ACC112 (cell line): ENCODE measurements around the gene AIFM2.
A peak's percentile ranks its signal among the peaks of the same experiment; 100 is the strongest.

ENCODE experiments used
- H2AFZ ChIP-seq: fragments of 200-600 bp; sonication (generic); one replicate; pipeline ENCODE4 v1.6.0; 2017; ENCODE audit warnings: antibody characterized with exemption, low read length; ENCODE audit not compliant: unreplicated experiment
- H3K27ac ChIP-seq: fragments of 200-600 bp; sonication (generic); 2 replicates; pipeline ENCODE4 v1.5.1; 2014; ENCODE audit warnings: low read depth, mild to moderate bottlenecking, antibody characterized with exemption, low read length, moderate library complexity
- H3K27me3 ChIP-seq: fragments of 200-600 bp; sonication (generic); 2 replicates; pipeline ENCODE4 v1.6.1; 2014; ENCODE audit warnings: mild to moderate bottlenecking, antibody characterized with exemption, low read length, moderate library complexity, mixed read lengths; ENCODE audit not compliant: insufficient read depth
- H3K36me3 ChIP-seq: fragments of 200-600 bp; sonication (generic); 2 replicates; pipeline ENCODE4 v1.6.1; 2016; ENCODE audit warnings: mild to moderate bottlenecking, antibody characterized with exemption, low read length, moderate library complexity, mixed read lengths; ENCODE audit not compliant: insufficient read depth
- H3K4me1 ChIP-seq: fragments of 200-600 bp; sonication (generic); one replicate; pipeline ENCODE4 v1.6.1; 2016; ENCODE audit warnings: low read length, mixed read lengths; ENCODE audit not compliant: insufficient read depth, unreplicated experiment, control insufficient read depth
- H3K4me3 ChIP-seq: fragments of 200-600 bp; sonication (generic); 2 replicates; pipeline ENCODE4 v1.5.1; 2014; ENCODE audit warnings: mild to moderate bottlenecking, low read depth, low read length
- H3K79me2 ChIP-seq: fragments of 200-600 bp; sonication (generic); one replicate; pipeline ENCODE4 v1.6.0; 2016; ENCODE audit warnings: low read length; ENCODE audit not compliant: control insufficient read depth, unreplicated experiment, insufficient read depth

The AIFM2 gene

GRCh38 chr10:70137135-70137534 lies 4.5 kb upstream of the AIFM2 start:
- Histone ChIP-seq H3K4me1 (peaks cover 5% of the 10 kb centered on the region), H3K36me3 (no peaks in the 10 kb centered on the region), H3K27ac (no peak overlapping the region), H3K79me2 (peaks cover 8% of the 10 kb centered on the region), H2AFZ (no peak overlapping the region), H3K4me3 (no peak overlapping the region), H3K27me3 (no peaks in the 10 kb centered on the region)

- H3K27me3 ChIP-seq: no peaks in the 10 kb centered on the region
- peaks cover 20% of the 10 kb centered on the region for H3K79me2 ChIP-seq
- no peak overlapping the region for H3K27ac ChIP-seq
- peaks cover 19% of the 10 kb centered on the region for H3K4me1 ChIP-seq
- H2AFZ ChIP-seq: no peak overlapping the region
- no peaks in the 10 kb centered on the region for H3K36me3 ChIP-seq
- H3K4me3 ChIP-seq: no peak overlapping the region
These were observed 3.1 kb upstream of the AIFM2 start for GRCh38 chr10:70135684-70136083.

- Histone ChIP-seq H3K36me3 (no peaks in the 10 kb centered on the region), H3K79me2 (peaks cover 26% of the 10 kb centered on the region), H3K27ac (no peak overlapping the region), H3K4me1 (peaks cover 24% of the 10 kb centered on the region), H2AFZ (no peak overlapping the region), H3K4me3 (no peak overlapping the region), H3K27me3 (no peaks in the 10 kb centered on the region)
These were observed 2.4 kb upstream of the AIFM2 start for GRCh38 chr10:70135046-70135445.

- peak overlapping the region; percentile 96 for H3K4me3 ChIP-seq
- peak overlapping the region; percentile 74 for H3K27ac ChIP-seq
These were observed 1.1 kb downstream of the AIFM2 start for GRCh38 chr10:70131560-70131937.

GRCh38 chr10:70130878-70131559 lies 1.6 kb downstream of the AIFM2 start:
- peak overlapping the region; percentile 74 for H3K27ac ChIP-seq
- peak overlapping the region; percentile 96 for H3K4me3 ChIP-seq
- H3K79me2 ChIP-seq: peaks cover 45% of the 10 kb centered on the region
- H3K36me3 ChIP-seq: no peaks in the 10 kb centered on the region
- no peaks in the 10 kb centered on the region for H3K27me3 ChIP-seq
- H2AFZ ChIP-seq: no peak overlapping the region
- peaks cover 24% of the 10 kb centered on the region for H3K4me1 ChIP-seq

More at GRCh38 chr10:70131560-70131937, 1.1 kb downstream of the AIFM2 start:
- H2AFZ ChIP-seq: no peak overlapping the region
- H3K4me1 ChIP-seq: peaks cover 24% of the 10 kb centered on the region
- peaks cover 41% of the 10 kb centered on the region for H3K79me2 ChIP-seq
- H3K27me3 ChIP-seq: no peaks in the 10 kb centered on the region
- H3K36me3 ChIP-seq: no peaks in the 10 kb centered on the region

GRCh38 chr10:70126700-70127395 lies 5.8 kb downstream of the AIFM2 start:
- no peak overlapping the region for H3K4me3 ChIP-seq
- H2AFZ ChIP-seq: no peak overlapping the region
- H3K36me3 ChIP-seq: peaks cover 9% of the 10 kb centered on the region
- peaks cover 25% of the 10 kb centered on the region for H3K4me1 ChIP-seq
- H3K27me3 ChIP-seq: no peaks in the 10 kb centered on the region
- H3K27ac ChIP-seq: no peak overlapping the region
- H3K79me2 ChIP-seq: peaks cover 34% of the 10 kb centered on the region

- Histone ChIP-seq H3K36me3 (peaks cover 9% of the 10 kb centered on the region), H3K79me2 (peaks cover 28% of the 10 kb centered on the region), H3K4me3 (no peak overlapping the region), H3K27me3 (no peaks in the 10 kb centered on the region), H2AFZ (no peak overlapping the region), H3K27ac (no peak overlapping the region), H3K4me1 (peaks cover 17% of the 10 kb centered on the region)
These were observed 6.6 kb downstream of the AIFM2 start for GRCh38 chr10:70125918-70126552.

GRCh38 chr10:70124918-70125317 lies 7.7 kb downstream of the AIFM2 start:
- peaks cover 8% of the 10 kb centered on the region for H3K4me1 ChIP-seq
- no peaks in the 10 kb centered on the region for H3K27me3 ChIP-seq
- H2AFZ ChIP-seq: no peak overlapping the region
- H3K36me3 ChIP-seq: peaks cover 16% of the 10 kb centered on the region
- no peak overlapping the region for H3K4me3 ChIP-seq
- no peak overlapping the region for H3K27ac ChIP-seq
- peaks cover 19% of the 10 kb centered on the region for H3K79me2 ChIP-seq

- no peak overlapping the region for H3K27ac ChIP-seq
- H3K36me3 ChIP-seq: peaks cover 16% of the 10 kb centered on the region
- peaks cover 8% of the 10 kb centered on the region for H3K4me1 ChIP-seq
- H3K79me2 ChIP-seq: peaks cover 16% of the 10 kb centered on the region
- H2AFZ ChIP-seq: no peak overlapping the region
- no peaks in the 10 kb centered on the region for H3K27me3 ChIP-seq
- H3K4me3 ChIP-seq: no peak overlapping the region
These were observed 8.2 kb downstream of the AIFM2 start for GRCh38 chr10:70124415-70124814.

- Histone ChIP-seq H3K36me3 (peaks cover 16% of the 10 kb centered on the region), H3K27me3 (no peaks in the 10 kb centered on the region), H3K27ac (no peak overlapping the region), H3K79me2 (peaks cover 14% of the 10 kb centered on the region), H3K4me1 (peaks cover 8% of the 10 kb centered on the region), H2AFZ (no peak overlapping the region), H3K4me3 (no peak overlapping the region)
These were observed 8.8 kb downstream of the AIFM2 start for GRCh38 chr10:70123817-70124216.
